HepG2 (cell line): ENCODE data around the gene NECAP2. TPM values are rescaled to one million over a fixed set of nuclear protein-coding genes. Genes with fewer than 3 reads are reported as not detected.
A peak's percentile ranks its signal among the peaks of the same experiment; 100 is the strongest.
"Not testable (repeated sequence)": the region's sequence is repeated elsewhere in the genome, so short reads cannot be mapped to it uniquely, and the experiment has no call there.

Source experiments
- ATAC-seq: fragments of 200-7000 bp; cut with Tn5 transposase; 3 replicates; pipeline ENCODE4 v1.9.1; 2020; ENCODE audit warnings: mild to moderate bottlenecking, moderate library complexity
- BruUV-seq: library from RNA; stranded (reverse); fragments of 400-500 nt; replicated peaks from 2 replicates; lab custom pipeline; 2021; lab: Mats Ljungman, UMichigan
- CTCF ChIA-PET: fragments of 300-600 bp; formaldehyde crosslinking; extraction: SDS; loops from one replicate; lab custom pipeline; 2021; ENCODE audit warnings: low total read pairs, inconsistent platforms, low intra/inter-chr PET ratio; lab: Yijun Ruan, JAX
- POLR2A ChIA-PET: fragments of 350-600 bp; sonication (Branson Sonifier 250); formaldehyde crosslinking; loops from one replicate; lab custom pipeline; 2020; ENCODE audit warnings: antibody characterized with exemption, inconsistent platforms; lab: Yijun Ruan, JAX
- DNase-seq: peaks from one replicate; pipeline ENCODE4 v3.0.0-alpha.2; 2015; ENCODE audit warnings: low spot score
- FAIRE-seq: peaks from 3 replicates; lab custom pipeline; 2011; peaks lifted over from hg19 to GRCh38; lab: Jason Lieb, UNC
- H2AFZ ChIP-seq: one replicate; pipeline ENCODE4 v1.6.1; 2011; ENCODE audit warnings: low read length, inconsistent platforms
- H3K27ac ChIP-seq: fragments of 300-600 bp; 3 replicates; pipeline ENCODE4 v1.8.0; 2011; ENCODE audit warnings: mixed run types, mild to moderate bottlenecking, mixed read lengths, low read length, inconsistent platforms; ENCODE audit not compliant: insufficient read depth; ENCODE audit errors: extremely low read length
- H3K27me3 ChIP-seq, 2 experiments: fragments of 200-600 bp in 1 of 2; 2 replicates in 1 of 2; 3 replicates in 1 of 2; pipeline versions ENCODE4 v1.6.0 to v1.8.0; 2011; ENCODE audit warnings: low read length in 2 of 2, mild to moderate bottlenecking in 2 of 2, moderate library complexity in 2 of 2, inconsistent platforms in 1 of 2; ENCODE audit not compliant: insufficient read depth in 2 of 2, control insufficient read depth in 1 of 2
- H3K36me3 ChIP-seq, 2 experiments: fragments of 200-600 bp in 1 of 2; replicated peaks in 1 of 2; 2 replicates in 1 of 2; 3 replicates in 1 of 2; pipeline versions ENCODE4 v1.5.1 to v1.8.0; 2011; ENCODE audit warnings: low read length in 2 of 2, inconsistent platforms in 1 of 2; ENCODE audit not compliant: insufficient read depth in 2 of 2, control insufficient read depth in 1 of 2
- H3K4me1 ChIP-seq: 2 replicates; pipeline ENCODE4 v1.5.1; 2012; ENCODE audit warnings: low read length, inconsistent platforms; ENCODE audit not compliant: insufficient read depth
- H3K4me2 ChIP-seq: 2 replicates; pipeline ENCODE4 v1.6.0; 2011; ENCODE audit warnings: low read depth, low read length, inconsistent platforms
- H3K4me3 ChIP-seq, 3 experiments: fragments of 200-600 bp in 1 of 3; sonication (generic), shearing (Covaris generic) in 1 of 3; replicated peaks in 1 of 3; 2 replicates each; pipeline ENCODE4 v1.5.1; 2011 to 2016; ENCODE audit warnings: low read length in 3 of 3, inconsistent platforms in 2 of 3, low read depth in 2 of 3, mild to moderate bottlenecking in 2 of 3, control low read depth in 1 of 3, mixed read lengths in 1 of 3; ENCODE audit not compliant: insufficient read depth in 1 of 3
- H3K79me2 ChIP-seq: one replicate; pipeline ENCODE4 v1.6.1; 2011; ENCODE audit warnings: low read length, inconsistent platforms; ENCODE audit not compliant: insufficient read depth
- H3K9ac ChIP-seq: 2 replicates; pipeline ENCODE4 v1.6.0; 2011; ENCODE audit warnings: mild to moderate bottlenecking, low read depth, low read length, inconsistent platforms; ENCODE audit not compliant: insufficient read depth
- H3K9me3 ChIP-seq: 2 replicates; pipeline ENCODE4 v1.5.1; 2012; ENCODE audit warnings: mild to moderate bottlenecking, low read length
- H4K20me1 ChIP-seq: 2 replicates; pipeline ENCODE4 v1.6.0; 2011; ENCODE audit warnings: inconsistent platforms, mild to moderate bottlenecking, low read length, moderate library complexity; ENCODE audit not compliant: insufficient read depth
- IKZF4 ChIP-seq: sonication (generic); formaldehyde crosslinking; IDR thresholded peaks from 2 replicates; pipeline ENCODE4 v1.5.1; 2020; ENCODE audit warnings: borderline replicate concordance, mild to moderate bottlenecking, low read depth, missing genetic modification reagents; ENCODE audit errors: not compliant biosample characterization
- PRPF4 ChIP-seq: fragments of 200-400 bp; formaldehyde crosslinking; IDR thresholded peaks from 2 replicates; pipeline ENCODE4 v1.6.1; 2016; ENCODE audit warnings: low read length, low read depth; ENCODE audit not compliant: poor library complexity, severe bottlenecking
- WGBS: methylation state at CpG from one replicate; pipeline ENCODE4 v1.1.6; 2017; ENCODE audit warnings: low lambda C conversion rate; 5-methylcytosine and 5-hydroxymethylcytosine counted together
- in situ Hi-C: cut with HindIII; loops from 2 replicates; pipeline ENCODE4 v1.10.0; 2017; ENCODE audit warnings: low pct_unique_long_range_greater_than_20kb; ENCODE audit not compliant: extremely low pct_ligation_motif_present
- intact Hi-C: fragments of 100-400 bp; cut with micrococcal nuclease; formaldehyde crosslinking; loops from one replicate; pipeline ENCODE4 v1.10.0; 2022; ENCODE audit not compliant: unreplicated experiment
- polyA plus RNA-seq, 8 experiments: library from polyadenylated mRNA; depleted of rRNA in 3 of 8; stranded (reverse) in 7 of 8; unstranded in 1 of 8; fragments of >200 nt; fragmentation: Illumina TruSeq in 4 of 8; extraction: Trizol in 4 of 8; gene quantifications; 2 replicates each; pipeline versions ENCODE4 v1.2.1 to v1.2.3, GENCODE V29; 2011 to 2016; ENCODE audit warnings: low read depth in 4 of 8, missing spikeins in 1 of 8, mixed read lengths in 1 of 8; ENCODE audit not compliant: insufficient read depth in 1 of 8
- total RNA-seq, 5 experiments: library from RNA; depleted of rRNA; stranded (reverse); fragments of >200 nt; fragmentation: Illumina TruSeq; extraction: Trizol; gene quantifications; 2 replicates each; pipeline ENCODE4 v1.2.3, GENCODE V29; 2016; ENCODE audit warnings: low read depth in 1 of 5
- TF ChIP-seq, protein P1 (sequence below): IDR thresholded peaks from 2 replicates; pipeline ENCODE4 v1.6.1; 2016; ENCODE audit warnings: low read depth
- TF ChIP-seq, protein P2 (sequence below): sonication (generic); formaldehyde crosslinking; IDR thresholded peaks from 2 replicates; pipeline ENCODE4 v1.5.0; 2020; ENCODE audit warnings: mild to moderate bottlenecking, missing genetic modification reagents, moderate library complexity

NECAP2 gene
- total and polyA plus RNA-seq, 2 of the 13 experiments (the other 11 are each of a cell fraction or from before 2014, with no cell fraction given), result 38.5 to 52.3 TPM

DNA sequence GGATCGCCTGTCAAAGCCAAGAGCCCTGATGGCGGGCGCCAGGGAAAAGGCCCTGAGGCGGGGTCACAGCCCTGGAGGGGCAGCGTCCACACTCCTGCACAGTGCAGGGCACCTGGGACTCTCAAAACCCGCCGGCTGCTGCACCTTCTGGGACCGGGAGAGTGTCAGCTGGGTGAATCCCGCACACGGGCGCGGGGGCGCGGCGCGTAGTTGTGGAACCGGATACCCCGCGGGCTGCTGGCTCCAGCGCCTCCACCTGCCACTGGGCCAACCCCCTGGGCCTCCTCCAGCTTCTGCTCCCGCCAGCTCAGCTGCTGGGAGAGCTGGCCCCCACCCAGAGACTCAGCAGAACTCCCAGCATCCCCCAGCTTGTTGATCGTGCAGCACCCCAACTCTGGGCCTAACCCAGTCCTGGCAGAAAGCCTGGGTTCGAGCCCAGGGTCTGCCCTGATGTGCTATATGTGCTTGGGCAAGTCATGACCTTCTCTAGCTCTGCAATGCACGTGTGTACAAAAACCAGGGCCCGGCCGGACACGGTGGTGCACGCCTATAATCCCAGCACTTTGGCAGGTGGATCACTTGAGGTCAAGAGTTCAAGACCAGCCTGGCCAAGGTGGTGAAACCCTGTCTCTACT, 33.8 kb downstream of the NECAP2 start (continued):
- TF ChIP-seq PRPF4 (no peak), IKZF4 (CRISPR knock-in tag) (no peak)
- TF ChIP-seq, protein P1, sequence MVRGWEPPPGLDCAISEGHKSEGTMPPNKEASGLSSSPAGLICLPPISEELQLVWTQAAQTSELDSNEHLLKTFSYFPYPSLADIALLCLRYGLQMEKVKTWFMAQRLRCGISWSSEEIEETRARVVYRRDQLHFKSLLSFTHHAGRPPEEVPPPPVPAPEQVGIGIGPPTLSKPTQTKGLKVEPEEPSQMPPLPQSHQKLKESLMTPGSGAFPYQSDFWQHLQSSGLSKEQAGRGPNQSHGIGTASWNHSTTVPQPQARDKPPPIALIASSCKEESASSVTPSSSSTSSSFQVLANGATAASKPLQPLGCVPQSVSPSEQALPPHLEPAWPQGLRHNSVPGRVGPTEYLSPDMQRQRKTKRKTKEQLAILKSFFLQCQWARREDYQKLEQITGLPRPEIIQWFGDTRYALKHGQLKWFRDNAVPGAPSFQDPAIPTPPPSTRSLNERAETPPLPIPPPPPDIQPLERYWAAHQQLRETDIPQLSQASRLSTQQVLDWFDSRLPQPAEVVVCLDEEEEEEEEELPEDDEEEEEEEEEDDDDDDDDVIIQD (CRISPR knock-in tag), result no peak

DNA sequence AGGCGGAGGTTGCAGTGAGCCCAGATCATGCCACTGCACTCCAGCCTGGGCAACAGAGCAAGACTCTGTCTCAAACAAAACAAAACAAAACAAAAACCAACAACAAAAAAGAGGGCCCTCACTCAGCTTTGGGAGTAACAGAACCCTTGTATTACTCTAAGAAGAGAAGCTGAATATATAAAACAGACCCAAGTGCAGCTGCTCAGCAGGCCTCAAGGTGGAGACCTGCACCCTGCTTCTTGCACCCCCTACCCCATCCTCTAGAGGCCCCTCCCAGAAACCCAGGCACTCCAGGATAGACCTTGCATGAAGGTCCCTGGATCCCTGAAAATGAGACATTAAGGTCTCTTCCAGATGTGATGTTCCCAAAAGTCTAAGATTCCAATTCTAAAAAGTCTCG, 34.4 kb downstream of the NECAP2 start:
- H3K27me3 ChIP-seq, CTCF ChIA-PET, H3K4me1 ChIP-seq, H4K20me1 ChIP-seq, H3K79me2 ChIP-seq, FAIRE-seq, H3K27ac ChIP-seq, H3K36me3 ChIP-seq, H3K4me2 ChIP-seq, H3K9me3 ChIP-seq, BruUV-seq, H2AFZ ChIP-seq, H3K9ac ChIP-seq, POLR2A ChIA-PET, intact Hi-C loops, in situ Hi-C loops, H3K4me3 ChIP-seq: not testable (repeated sequence)
- 98% methylated on average over 2 of the region's 2 CpGs for WGBS
- DNase-seq (peak; percentile 25), ATAC-seq (peak; percentile 70; the same call in 2 of the 3 replicates)
- TF ChIP-seq, protein P2, sequence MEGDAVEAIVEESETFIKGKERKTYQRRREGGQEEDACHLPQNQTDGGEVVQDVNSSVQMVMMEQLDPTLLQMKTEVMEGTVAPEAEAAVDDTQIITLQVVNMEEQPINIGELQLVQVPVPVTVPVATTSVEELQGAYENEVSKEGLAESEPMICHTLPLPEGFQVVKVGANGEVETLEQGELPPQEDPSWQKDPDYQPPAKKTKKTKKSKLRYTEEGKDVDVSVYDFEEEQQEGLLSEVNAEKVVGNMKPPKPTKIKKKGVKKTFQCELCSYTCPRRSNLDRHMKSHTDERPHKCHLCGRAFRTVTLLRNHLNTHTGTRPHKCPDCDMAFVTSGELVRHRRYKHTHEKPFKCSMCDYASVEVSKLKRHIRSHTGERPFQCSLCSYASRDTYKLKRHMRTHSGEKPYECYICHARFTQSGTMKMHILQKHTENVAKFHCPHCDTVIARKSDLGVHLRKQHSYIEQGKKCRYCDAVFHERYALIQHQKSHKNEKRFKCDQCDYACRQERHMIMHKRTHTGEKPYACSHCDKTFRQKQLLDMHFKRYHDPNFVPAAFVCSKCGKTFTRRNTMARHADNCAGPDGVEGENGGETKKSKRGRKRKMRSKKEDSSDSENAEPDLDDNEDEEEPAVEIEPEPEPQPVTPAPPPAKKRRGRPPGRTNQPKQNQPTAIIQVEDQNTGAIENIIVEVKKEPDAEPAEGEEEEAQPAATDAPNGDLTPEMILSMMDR (CRISPR knock-in tag), result peak; percentile 11; the same call in 1 of the 2 replicates

DNA sequence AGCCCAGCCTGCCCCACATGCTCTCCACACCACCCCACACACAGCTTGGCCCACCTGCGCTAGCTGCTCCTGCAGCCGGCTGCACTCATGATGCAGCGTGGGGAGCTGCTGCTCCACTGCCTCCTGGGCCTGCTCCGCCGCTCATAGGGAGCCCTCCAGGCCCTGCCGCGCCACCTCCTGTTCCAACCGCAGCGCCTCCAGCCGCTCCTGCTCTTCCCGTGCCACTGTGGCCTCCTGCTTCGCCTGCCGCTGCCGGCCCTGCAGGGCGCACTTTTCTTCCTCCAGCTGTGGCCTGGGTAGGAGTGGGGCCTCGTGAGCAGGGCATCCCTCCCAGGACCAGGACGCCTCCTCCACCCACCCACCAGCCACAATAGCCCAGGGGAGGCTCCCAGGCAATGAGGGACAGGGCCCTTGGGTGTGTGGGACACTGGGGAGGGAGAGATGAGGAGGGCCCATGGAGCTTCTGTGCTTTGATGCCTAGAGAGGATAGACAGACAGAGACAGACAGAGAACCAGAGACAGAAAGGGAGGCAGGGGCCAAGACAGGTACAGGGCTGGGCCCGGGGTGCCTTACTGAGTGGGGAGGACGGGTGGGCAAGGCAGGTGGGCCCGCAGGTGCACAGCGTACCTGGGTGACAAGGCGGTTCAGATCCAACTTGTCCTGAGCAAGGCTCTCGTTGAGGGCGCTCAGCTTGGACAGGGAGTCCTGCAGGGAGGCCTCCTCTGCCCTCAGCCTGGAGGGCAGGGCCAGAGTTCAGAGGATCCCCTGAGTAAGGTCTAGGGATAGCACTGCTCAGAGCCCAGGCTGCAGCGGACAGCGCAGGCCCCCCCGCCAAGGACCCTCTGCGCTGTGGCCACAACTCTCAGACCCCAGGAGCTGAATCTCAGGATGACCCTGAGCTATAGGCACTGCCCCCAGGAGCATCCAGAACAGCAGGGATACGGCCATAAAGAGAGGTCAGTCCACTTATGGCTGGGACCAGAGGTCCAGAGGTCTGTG, 35.5 kb downstream of the NECAP2 start:
- BruUV-seq, intact Hi-C loops, in situ Hi-C loops, POLR2A ChIA-PET, DNase-seq, H3K9me3 ChIP-seq, FAIRE-seq, H3K27ac ChIP-seq, CTCF ChIA-PET, H3K9ac ChIP-seq, H3K79me2 ChIP-seq, H3K36me3 ChIP-seq, H3K4me1 ChIP-seq, H2AFZ ChIP-seq, H3K4me2 ChIP-seq, H3K27me3 ChIP-seq, H4K20me1 ChIP-seq, H3K4me3 ChIP-seq: not testable (repeated sequence)
- ATAC-seq, result peak; percentile 55
- WGBS, result 96% methylated on average over 17 of the region's 29 CpGs
